RWPE2 (cell line): ENCODE measurements around the gene SNTB2.
A peak's percentile ranks its signal among the peaks of the same experiment; 100 is the strongest.

ENCODE experiments used
- ATAC-seq: fragments of 200-7000 bp; cut with Tn5 transposase; 3 replicates; pipeline ENCODE4 v1.9.1; 2021; ENCODE audit warnings: low read depth
- DNase-seq: peaks from one replicate; pipeline ENCODE4 v3.0.0-alpha.2; 2020; ENCODE audit warnings: low spot score
- H3K27ac ChIP-seq: fragments of 450-650 bp; 2 replicates; pipeline ENCODE4 v1.5.1; 2017; ENCODE audit warnings: mild to moderate bottlenecking; ENCODE audit not compliant: poor library complexity, severe bottlenecking
- H3K27me3 ChIP-seq: fragments of 250-450 bp; sonication (Bioruptor Pico); 2 replicates; pipeline ENCODE4 v1.5.1; 2021; ENCODE audit warnings: mild to moderate bottlenecking, moderate library complexity; ENCODE audit not compliant: insufficient read depth, poor library complexity, severe bottlenecking
- H3K36me3 ChIP-seq: fragments of 250-450 bp; sonication (Bioruptor Pico); 2 replicates; pipeline ENCODE4 v1.5.1; 2020; ENCODE audit warnings: low read depth, mild to moderate bottlenecking, moderate library complexity
- H3K4me1 ChIP-seq: fragments of 250-450 bp; sonication (Bioruptor Pico); 2 replicates; pipeline ENCODE4 v1.5.1; 2021; ENCODE audit warnings: mild to moderate bottlenecking, moderate library complexity; ENCODE audit not compliant: insufficient read depth, poor library complexity, severe bottlenecking
- H3K4me3 ChIP-seq: fragments of 250-450 bp; sonication (Bioruptor Pico); 2 replicates; pipeline ENCODE4 v1.5.1; 2021; ENCODE audit warnings: mild to moderate bottlenecking, moderate library complexity; ENCODE audit not compliant: severe bottlenecking
- H3K9me3 ChIP-seq: fragments of 250-450 bp; sonication (Bioruptor Pico); 2 replicates; pipeline ENCODE4 v1.5.1; 2021; ENCODE audit warnings: mild to moderate bottlenecking, moderate library complexity; ENCODE audit not compliant: severe bottlenecking
- TF ChIP-seq, protein P1 (sequence below): fragments of 450-650 bp; IDR thresholded peaks from one replicate; pipeline ENCODE4 v1.5.1; 2017; ENCODE audit warnings: mild to moderate bottlenecking, moderate library complexity; ENCODE audit not compliant: poor library complexity, severe bottlenecking

Gene SNTB2

DNA sequence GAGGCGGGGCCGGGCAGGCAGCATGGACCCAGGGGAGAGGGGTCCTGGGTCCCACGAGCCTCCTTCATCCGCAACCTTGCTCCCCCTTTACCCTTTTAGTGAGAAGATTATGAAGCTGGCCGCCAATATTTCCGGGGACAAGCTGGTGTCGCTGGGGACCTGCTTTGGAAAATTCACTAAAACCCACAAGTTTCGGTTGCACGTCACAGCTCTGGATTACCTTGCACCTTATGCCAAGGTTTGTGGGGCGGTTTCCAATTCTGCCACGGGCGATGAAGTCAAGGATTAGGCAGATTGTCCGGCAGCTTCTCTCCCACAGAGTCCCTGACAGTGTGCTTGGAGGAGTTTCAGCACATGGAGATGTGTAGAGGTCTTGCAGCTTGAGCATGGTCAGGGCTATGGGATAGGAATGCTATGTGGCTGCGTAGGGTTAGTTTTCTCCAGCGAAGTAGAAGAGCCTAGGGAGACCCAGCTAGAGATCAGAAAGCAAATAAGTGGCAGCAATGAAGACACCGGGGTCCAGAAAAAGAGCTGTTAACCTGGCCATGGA is 153.2 kb downstream of the SNTB2 start:
- peaks cover 14% of the 10 kb centered on the region for H3K4me1 ChIP-seq
- TF ChIP-seq, protein P1, sequence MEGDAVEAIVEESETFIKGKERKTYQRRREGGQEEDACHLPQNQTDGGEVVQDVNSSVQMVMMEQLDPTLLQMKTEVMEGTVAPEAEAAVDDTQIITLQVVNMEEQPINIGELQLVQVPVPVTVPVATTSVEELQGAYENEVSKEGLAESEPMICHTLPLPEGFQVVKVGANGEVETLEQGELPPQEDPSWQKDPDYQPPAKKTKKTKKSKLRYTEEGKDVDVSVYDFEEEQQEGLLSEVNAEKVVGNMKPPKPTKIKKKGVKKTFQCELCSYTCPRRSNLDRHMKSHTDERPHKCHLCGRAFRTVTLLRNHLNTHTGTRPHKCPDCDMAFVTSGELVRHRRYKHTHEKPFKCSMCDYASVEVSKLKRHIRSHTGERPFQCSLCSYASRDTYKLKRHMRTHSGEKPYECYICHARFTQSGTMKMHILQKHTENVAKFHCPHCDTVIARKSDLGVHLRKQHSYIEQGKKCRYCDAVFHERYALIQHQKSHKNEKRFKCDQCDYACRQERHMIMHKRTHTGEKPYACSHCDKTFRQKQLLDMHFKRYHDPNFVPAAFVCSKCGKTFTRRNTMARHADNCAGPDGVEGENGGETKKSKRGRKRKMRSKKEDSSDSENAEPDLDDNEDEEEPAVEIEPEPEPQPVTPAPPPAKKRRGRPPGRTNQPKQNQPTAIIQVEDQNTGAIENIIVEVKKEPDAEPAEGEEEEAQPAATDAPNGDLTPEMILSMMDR: no peak
- DNase-seq (no peak), ATAC-seq (no peak)
- peak overlapping the region; percentile 52 for H3K27ac ChIP-seq
- peak overlapping the region; percentile 62 for H3K4me3 ChIP-seq
- no peaks in the 10 kb centered on the region for H3K27me3 ChIP-seq
- H3K36me3 ChIP-seq: peaks cover 56% of the 10 kb centered on the region
- H3K9me3 ChIP-seq: no peaks in the 10 kb centered on the region

DNA sequence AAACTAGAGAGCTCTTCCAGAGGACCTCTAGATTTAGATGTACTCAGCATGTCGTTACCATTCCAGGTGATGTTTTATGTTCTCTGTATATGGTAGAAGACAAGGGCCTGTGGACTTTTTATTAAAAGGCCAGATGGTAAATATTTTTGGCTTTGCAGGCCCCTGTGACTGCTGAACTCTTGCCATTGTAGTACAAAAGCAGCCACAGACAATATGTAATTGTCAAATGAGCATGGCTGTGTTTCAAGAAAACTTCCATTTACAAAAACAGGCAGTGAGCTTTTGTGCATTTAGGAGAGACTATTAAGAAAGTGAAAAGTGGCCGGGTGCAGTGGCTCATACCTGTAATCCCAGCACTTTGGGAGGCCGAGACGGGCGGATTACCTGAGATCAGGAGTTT is 157.2 kb downstream of the SNTB2 start:
- Histone ChIP-seq H3K4me1 (peaks cover 8% of the 10 kb centered on the region), H3K4me3 (no peak overlapping the region), H3K36me3 (peaks cover 38% of the 10 kb centered on the region), H3K27ac (no peak overlapping the region), H3K27me3 (no peaks in the 10 kb centered on the region), H3K9me3 (no peaks in the 10 kb centered on the region)
- TF ChIP-seq, protein P1: no peak
- DNase-seq: no peak
- no peak for ATAC-seq

DNA sequence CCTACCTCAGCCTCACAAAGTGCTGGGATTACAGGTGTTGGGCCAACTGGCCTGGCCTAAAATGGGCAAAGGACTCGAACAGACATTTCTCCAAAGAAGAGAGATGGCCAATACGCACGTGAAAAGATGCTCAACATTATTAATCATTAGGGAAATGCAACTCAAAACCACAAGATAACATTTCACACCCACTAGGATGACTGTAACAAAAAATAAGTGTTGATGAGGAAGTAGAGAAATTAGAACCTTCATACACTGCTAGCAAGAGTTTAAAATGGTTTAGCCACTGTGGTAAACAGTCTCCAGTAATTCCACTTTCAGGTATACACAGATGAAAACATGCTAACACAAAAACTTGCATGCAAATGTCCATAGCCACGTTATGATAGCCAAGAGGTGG is 159.0 kb downstream of the SNTB2 start:
- H3K36me3 ChIP-seq: peaks cover 33% of the 10 kb centered on the region
- no peak for DNase-seq
- TF ChIP-seq, protein P1: no peak
- H3K9me3 ChIP-seq: no peaks in the 10 kb centered on the region
- no peaks in the 10 kb centered on the region for H3K27me3 ChIP-seq
- ATAC-seq: no peak
- peaks cover 4% of the 10 kb centered on the region for H3K4me1 ChIP-seq
- H3K4me3 ChIP-seq: no peak overlapping the region
- H3K27ac ChIP-seq: no peak overlapping the region

DNA sequence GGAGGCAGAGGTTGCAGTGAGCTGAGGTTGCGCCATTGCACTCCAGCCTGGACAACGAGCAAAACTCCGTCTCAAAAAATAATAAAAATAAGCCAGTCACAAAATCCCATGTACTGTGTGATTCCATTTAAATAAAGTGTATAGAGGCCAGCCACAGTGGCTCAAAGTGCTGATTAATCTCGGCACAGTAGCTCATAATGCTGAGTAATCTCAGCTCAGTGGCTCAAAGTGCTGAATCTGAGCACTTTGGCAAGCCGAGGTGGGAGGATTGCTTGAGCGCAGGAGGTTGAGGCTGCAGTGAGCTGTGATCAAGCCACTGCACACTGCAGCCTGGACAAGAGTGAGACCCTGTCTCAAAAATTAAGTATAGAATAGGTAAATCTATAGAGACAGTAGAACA is 159.7 kb downstream of the SNTB2 start:
- peaks cover 26% of the 10 kb centered on the region for H3K36me3 ChIP-seq

DNA sequence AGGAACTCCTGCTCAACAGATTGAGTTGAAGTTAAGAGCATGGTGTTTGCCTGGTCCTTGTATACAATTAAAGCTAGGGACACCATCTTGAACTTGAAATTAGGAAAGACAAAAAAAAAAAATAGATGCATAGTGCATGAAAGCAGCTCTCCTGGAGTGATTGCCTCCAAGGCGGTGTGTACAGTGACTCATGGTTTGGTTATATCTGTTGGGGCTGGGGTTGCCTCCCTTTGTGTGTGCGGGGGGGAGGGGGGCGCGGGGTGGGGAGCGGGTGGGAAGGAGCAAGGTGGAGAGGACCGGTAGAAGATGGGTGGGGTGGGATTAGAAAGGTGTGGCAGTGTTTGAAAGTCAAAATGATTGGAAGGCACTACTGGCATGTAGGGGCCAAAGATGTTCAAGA is 161.3 kb downstream of the SNTB2 start:
- H3K4me3 ChIP-seq: no peak overlapping the region
- H3K36me3 ChIP-seq: peaks cover 10% of the 10 kb centered on the region
- TF ChIP-seq, protein P1: no peak
- no peaks in the 10 kb centered on the region for H3K27me3 ChIP-seq
- DNase-seq (no peak), ATAC-seq (no peak)
- H3K4me1 ChIP-seq: no peaks in the 10 kb centered on the region
- no peaks in the 10 kb centered on the region for H3K9me3 ChIP-seq
- H3K27ac ChIP-seq: no peak overlapping the region

More for the DNA sequence above, 159.7 kb downstream of the SNTB2 start:
- Histone ChIP-seq H3K4me3 (no peak overlapping the region), H3K27ac (no peak overlapping the region), H3K4me1 (no peaks in the 10 kb centered on the region), H3K9me3 (no peaks in the 10 kb centered on the region), H3K27me3 (no peaks in the 10 kb centered on the region)
- 0 out of 3 replicates have a peak, but pooled peaks have one; percentile 17 for ATAC-seq
- TF ChIP-seq, protein P1: no peak
- DNase-seq: no peak
